Endothelial cell of umbilical vein (primary cell): ENCODE measurements around the gene LRRC10B. TPM values are rescaled to one million over a fixed set of nuclear protein-coding genes. Genes with fewer than 3 reads are reported as not detected.

Experiments used
- BruUV-seq: library from RNA; stranded (reverse); fragments of 400-500 nt; replicated peaks from 2 replicates; lab custom pipeline; 2021; lab: Mats Ljungman, UMichigan
- CTCF ChIA-PET: fragments of 300-600, 350-600 bp; sonication (Branson Sonifier 250); formaldehyde crosslinking; loops from one replicate; lab custom pipeline; 2021; ENCODE audit warnings: antibody characterized with exemption, inconsistent platforms; lab: Charles Lee
- POLR2A ChIA-PET: fragments of 300-600, 350-600 bp; sonication (Branson Sonifier 250); formaldehyde crosslinking; loops from one replicate; lab custom pipeline; 2021; ENCODE audit warnings: antibody characterized with exemption, inconsistent platforms; lab: Charles Lee
- DNase-seq: peaks from one replicate; pipeline ENCODE4 v3.0.0-alpha.2; 2011; ENCODE audit warnings: low read depth, low spot score
- FAIRE-seq: peaks from 2 replicates; lab custom pipeline; 2011; peaks lifted over from hg19 to GRCh38; lab: Jason Lieb, UNC
- H2AFZ ChIP-seq: 2 replicates; pipeline ENCODE4 v1.6.0; 2012; ENCODE audit warnings: low read depth, low read length, control low read depth, inconsistent platforms
- H3K27ac ChIP-seq: 2 replicates; pipeline ENCODE4 v1.5.1; 2011; ENCODE audit warnings: low read depth, mild to moderate bottlenecking, control low read depth, low read length, moderate library complexity; ENCODE audit not compliant: insufficient read depth
- H3K27me3 ChIP-seq, 2 experiments: 2 replicates each; pipeline versions ENCODE4 v1.6.0 to v1.6.1; 2011; ENCODE audit warnings: low read length in 2 of 2, mixed read lengths in 1 of 2; ENCODE audit not compliant: control insufficient read depth in 2 of 2, insufficient read depth in 2 of 2
- H3K36me3 ChIP-seq, 2 experiments: 2 replicates in 1 of 2; 3 replicates in 1 of 2; pipeline ENCODE4 v1.5.1; 2011; ENCODE audit warnings: low read length in 2 of 2, mild to moderate bottlenecking in 1 of 2, moderate library complexity in 1 of 2; ENCODE audit not compliant: control insufficient read depth in 2 of 2, insufficient read depth in 2 of 2; ENCODE audit errors: extremely low read depth in 1 of 2
- H3K4me1 ChIP-seq: 3 replicates; pipeline ENCODE4 v1.5.1; 2011; ENCODE audit warnings: mild to moderate bottlenecking, low read length; ENCODE audit not compliant: control insufficient read depth, insufficient read depth; ENCODE audit errors: extremely low read depth
- H3K4me2 ChIP-seq: 2 replicates; pipeline ENCODE4 v1.6.1; 2011; ENCODE audit warnings: low read length, control low read depth, mixed read lengths; ENCODE audit not compliant: insufficient read depth
- H3K4me3 ChIP-seq, 3 experiments: fragments of 200-600 bp in 1 of 3; sonication (generic), shearing (Covaris generic) in 1 of 3; replicated peaks in 1 of 3; 2 replicates each; pipeline ENCODE4 v1.5.1; 2011 to 2016; ENCODE audit warnings: control low read depth in 3 of 3, low read length in 3 of 3, mild to moderate bottlenecking in 2 of 3, inconsistent platforms in 1 of 3, low read depth in 1 of 3, moderate library complexity in 1 of 3; ENCODE audit not compliant: insufficient read depth in 1 of 3
- H3K79me2 ChIP-seq: 2 replicates; pipeline ENCODE4 v1.6.0; 2012; ENCODE audit warnings: low read length, inconsistent platforms; ENCODE audit not compliant: control insufficient read depth, insufficient read depth
- H3K9ac ChIP-seq: replicated peaks from 2 replicates; pipeline ENCODE3; 2011; ENCODE audit warnings: low read length, control low read depth; ENCODE audit not compliant: insufficient read depth; ENCODE audit errors: extremely low read depth
- H3K9me1 ChIP-seq: replicated peaks from 3 replicates; pipeline ENCODE4 v1.6.0; 2011; ENCODE audit warnings: mild to moderate bottlenecking, low read length; ENCODE audit not compliant: control insufficient read depth, insufficient read depth; ENCODE audit errors: extremely low read depth
- H3K9me3 ChIP-seq: replicated peaks from 2 replicates; pipeline ENCODE4 v1.5.1; 2012; ENCODE audit warnings: low read length, inconsistent platforms; ENCODE audit not compliant: control insufficient read depth, insufficient read depth
- H4K20me1 ChIP-seq: replicated peaks from 2 replicates; pipeline ENCODE3; 2011; ENCODE audit warnings: mild to moderate bottlenecking, low read length; ENCODE audit not compliant: control insufficient read depth, insufficient read depth; ENCODE audit errors: extremely low read depth
- EZH2 ChIP-seq: IDR thresholded peaks from 2 replicates; pipeline ENCODE4 v1.6.1; 2012; ENCODE audit warnings: borderline replicate concordance, low read depth, mild to moderate bottlenecking, moderate library complexity, low read length, inconsistent platforms; ENCODE audit not compliant: severe bottlenecking
- FOS ChIP-seq: IDR thresholded peaks from 2 replicates; pipeline ENCODE4 v1.6.1; 2011; ENCODE audit warnings: mild to moderate bottlenecking, low read length, moderate library complexity, borderline replicate concordance; ENCODE audit not compliant: insufficient read depth
- GATA2 ChIP-seq: IDR thresholded peaks from 2 replicates; pipeline ENCODE4 v1.7.0; 2011; ENCODE audit warnings: low read depth, mild to moderate bottlenecking, moderate library complexity, mixed read lengths, low read length; ENCODE audit not compliant: insufficient read length, insufficient read depth
- JUN ChIP-seq: IDR thresholded peaks from 2 replicates; pipeline ENCODE4 v1.6.1; 2011; ENCODE audit warnings: borderline replicate concordance, low read depth; ENCODE audit not compliant: insufficient read length, insufficient read depth
- MYC ChIP-seq: IDR thresholded peaks from one replicate; pipeline ENCODE4 v1.6.1; 2011; ENCODE audit warnings: mild to moderate bottlenecking, low read depth, low read length
- POLR2A ChIP-seq: IDR thresholded peaks from 2 replicates; pipeline ENCODE4 v1.6.1; 2012; ENCODE audit warnings: low read depth, mild to moderate bottlenecking, control low read depth, low read length
- POLR2AphosphoS5 ChIP-seq: IDR thresholded peaks from 2 replicates; pipeline ENCODE4 v1.6.1; 2012; ENCODE audit warnings: low read depth, mild to moderate bottlenecking, control low read depth, low read length, moderate library complexity; ENCODE audit not compliant: insufficient read depth
- dilution Hi-C: fragments of 300-500 bp; cut with MboI; formaldehyde crosslinking; loops from one replicate; pipeline ENCODE4 v1.15.0; 2019; ENCODE audit warnings: low sequenced_read_pairs; ENCODE audit not compliant: extremely low pct_ligation_motif_present
- intact Hi-C: fragments of 100-400 bp; cut with micrococcal nuclease; formaldehyde crosslinking; loops from one replicate; pipeline ENCODE4 v1.10.0; 2022
- polyA plus RNA-seq, 4 experiments: library from polyadenylated mRNA; depleted of rRNA in 3 of 4; stranded (reverse) in 3 of 4; unstranded in 1 of 4; fragments of >200 nt; gene quantifications; 2 replicates each; pipeline versions ENCODE4 v1.2.1 to v1.2.3, GENCODE V29; 2011 to 2012; ENCODE audit warnings: missing spikeins in 1 of 4
- total RNA-seq: library from RNA; stranded (reverse); gene quantifications from 2 replicates; pipeline ENCODE4 v1.2.3, GENCODE V29; 2021
- TF ChIP-seq, protein P1 (sequence below): IDR thresholded peaks from 2 replicates; pipeline ENCODE4 v1.6.1; 2011; ENCODE audit not compliant: insufficient read depth, insufficient read length
- TF ChIP-seq, protein P2 (sequence below), 2 donors: IDR thresholded peaks; 1 replicate in 1 of 2; 2 replicates in 1 of 2; pipeline ENCODE4 v1.5.1; 2011; ENCODE audit warnings: low read length in 2 of 2, mild to moderate bottlenecking in 2 of 2, moderate library complexity in 2 of 2, control low read depth in 1 of 2, inconsistent platforms in 1 of 2, low read depth in 1 of 2; ENCODE audit not compliant: insufficient read depth in 1 of 2; ENCODE audit errors: extremely low read depth in 1 of 2

The LRRC10B gene
- total and polyA plus RNA-seq, 2 donors (not counting 3 experiments of a cell fraction or from before 2014, with no cell fraction given): not detected

DNA sequence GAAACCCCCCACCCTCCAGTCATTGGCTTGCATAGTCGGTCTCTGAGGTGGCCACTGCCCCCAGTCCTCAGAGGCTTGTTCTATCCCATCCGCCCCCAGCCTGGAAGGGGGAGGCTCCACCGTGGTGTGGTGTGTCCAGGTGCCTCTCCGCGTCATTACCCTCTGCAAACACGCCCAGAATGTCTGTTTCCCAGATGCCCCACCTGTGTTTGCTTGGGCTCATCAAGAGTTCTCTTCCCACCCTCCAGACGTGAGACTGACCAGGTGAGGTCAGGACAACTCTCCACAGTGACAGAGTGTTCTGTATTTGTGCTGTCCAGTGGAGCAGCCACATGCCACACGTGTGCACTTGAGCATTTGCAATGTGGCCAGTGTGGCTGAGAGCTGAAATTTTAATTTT lies 24.9 kb downstream of the LRRC10B start:
- intact Hi-C loops: no loop called here
- FAIRE-seq (no peak), DNase-seq (no peak)
- TF ChIP-seq JUN: no peak
- TF ChIP-seq, protein P1, sequence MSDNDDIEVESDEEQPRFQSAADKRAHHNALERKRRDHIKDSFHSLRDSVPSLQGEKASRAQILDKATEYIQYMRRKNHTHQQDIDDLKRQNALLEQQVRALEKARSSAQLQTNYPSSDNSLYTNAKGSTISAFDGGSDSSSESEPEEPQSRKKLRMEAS: no peak
- no peak for TF ChIP-seq POLR2A
- TF ChIP-seq GATA2: no peak
- no peak for TF ChIP-seq POLR2AphosphoS5
- TF ChIP-seq MYC: no peak
- no peaks in the 10 kb centered on the region for H4K20me1 ChIP-seq
- ChIA-PET CTCF (interaction anchor here (1.2 to 4.0 kb wide), 5 partner anchors 12 to 105 kb away, joined by 3 to 19 read pairs (median 4); no protein-coding TSS in a partner anchor), POLR2A (no interaction called here)
- no peak overlapping the region for H2AFZ ChIP-seq
- no peaks in the 10 kb centered on the region for H3K79me2 ChIP-seq
- no peak overlapping the region for H3K27ac ChIP-seq
- H3K4me2 ChIP-seq: no peak overlapping the region
- BruUV-seq: no TSS peak
- no peaks in the 10 kb centered on the region for H3K4me1 ChIP-seq
- no peak overlapping the region for H3K4me3 ChIP-seq
- dilution Hi-C loops: no loop called here
- no peaks in the 10 kb centered on the region for H3K36me3 ChIP-seq
- H3K9me3 ChIP-seq: no peaks in the 10 kb centered on the region
- H3K9ac ChIP-seq: no peak overlapping the region
- no peaks in the 10 kb centered on the region for H3K9me1 ChIP-seq
- H3K27me3 ChIP-seq: no peaks in the 10 kb centered on the region

DNA sequence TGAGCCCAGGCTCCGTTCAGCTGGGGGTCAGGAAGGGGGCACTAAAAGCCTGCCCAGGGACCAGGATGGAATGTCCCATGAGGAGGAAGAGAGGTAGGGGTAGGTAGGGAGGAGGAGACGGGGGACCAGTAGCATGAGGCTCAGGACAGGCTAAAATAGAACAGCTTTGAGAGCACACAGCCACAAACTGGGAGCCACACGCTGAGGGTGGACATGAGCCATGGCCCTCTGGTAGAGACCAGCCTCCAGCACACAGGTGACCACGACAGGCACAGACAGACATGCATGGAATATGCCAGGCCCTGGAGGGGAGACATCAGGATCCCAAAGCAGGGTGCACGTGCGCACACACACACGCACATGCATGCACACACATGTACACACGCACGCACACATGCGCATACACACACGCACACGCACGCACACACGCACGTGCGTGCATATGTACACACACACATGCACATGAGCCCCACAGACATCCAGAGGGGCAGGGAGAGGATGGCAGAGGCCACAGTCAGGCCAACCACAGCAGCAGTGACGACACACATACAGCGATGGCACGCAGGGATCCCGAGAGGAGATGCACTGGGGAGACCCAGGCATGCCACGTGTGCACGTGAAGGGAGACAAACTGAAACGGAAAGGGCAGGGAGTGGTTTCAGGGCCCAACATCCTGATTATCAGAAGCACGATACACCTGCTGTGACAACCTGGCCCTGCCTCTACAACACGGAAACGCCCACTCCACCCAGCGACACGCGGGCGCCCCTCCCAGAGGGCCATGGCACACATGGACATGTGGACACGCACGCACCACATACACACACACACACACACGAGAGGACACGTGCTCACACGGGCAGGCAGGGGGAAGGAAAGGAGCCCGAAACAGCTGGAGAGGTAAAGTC lies 25.7 kb downstream of the LRRC10B start:
- Histone ChIP-seq H3K4me1 (no peaks in the 10 kb centered on the region), H3K9ac (no peak overlapping the region), H3K9me3 (no peaks in the 10 kb centered on the region), H3K4me2 (no peak overlapping the region), H2AFZ (no peak overlapping the region), H3K27me3 (no peaks in the 10 kb centered on the region), H3K36me3 (no peaks in the 10 kb centered on the region), H3K27ac (no peak overlapping the region), H3K79me2 (no peaks in the 10 kb centered on the region), H3K4me3 (no peak overlapping the region), H4K20me1 (no peaks in the 10 kb centered on the region), H3K9me1 (no peaks in the 10 kb centered on the region)
- DNase-seq (no peak), FAIRE-seq (no peak)
- ChIA-PET POLR2A (no interaction called here), CTCF (interaction anchor here (1.2 to 1.7 kb wide), 2 partner anchors 18 to 104 kb away, joined by 4 read pairs; no protein-coding TSS in a partner anchor)
- dilution Hi-C loops (no loop called here), intact Hi-C loops (no loop called here)
- BruUV-seq: no TSS peak
- TF ChIP-seq JUN: no peak
- TF ChIP-seq POLR2AphosphoS5: no peak
- TF ChIP-seq MYC: no peak
- TF ChIP-seq POLR2A: no peak
- no peak for TF ChIP-seq EZH2
- TF ChIP-seq, protein P2, sequence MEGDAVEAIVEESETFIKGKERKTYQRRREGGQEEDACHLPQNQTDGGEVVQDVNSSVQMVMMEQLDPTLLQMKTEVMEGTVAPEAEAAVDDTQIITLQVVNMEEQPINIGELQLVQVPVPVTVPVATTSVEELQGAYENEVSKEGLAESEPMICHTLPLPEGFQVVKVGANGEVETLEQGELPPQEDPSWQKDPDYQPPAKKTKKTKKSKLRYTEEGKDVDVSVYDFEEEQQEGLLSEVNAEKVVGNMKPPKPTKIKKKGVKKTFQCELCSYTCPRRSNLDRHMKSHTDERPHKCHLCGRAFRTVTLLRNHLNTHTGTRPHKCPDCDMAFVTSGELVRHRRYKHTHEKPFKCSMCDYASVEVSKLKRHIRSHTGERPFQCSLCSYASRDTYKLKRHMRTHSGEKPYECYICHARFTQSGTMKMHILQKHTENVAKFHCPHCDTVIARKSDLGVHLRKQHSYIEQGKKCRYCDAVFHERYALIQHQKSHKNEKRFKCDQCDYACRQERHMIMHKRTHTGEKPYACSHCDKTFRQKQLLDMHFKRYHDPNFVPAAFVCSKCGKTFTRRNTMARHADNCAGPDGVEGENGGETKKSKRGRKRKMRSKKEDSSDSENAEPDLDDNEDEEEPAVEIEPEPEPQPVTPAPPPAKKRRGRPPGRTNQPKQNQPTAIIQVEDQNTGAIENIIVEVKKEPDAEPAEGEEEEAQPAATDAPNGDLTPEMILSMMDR (IDR thresholded peaks at IDR 0.05; ENCODE audit: extremely low read depth in 1 of 2, insufficient read depth in 1 of 2, low read depth in 1 of 2, low read length in 2 of 2): no peak
- TF ChIP-seq, protein P1: no peak
- TF ChIP-seq GATA2: no peak
- no peak for TF ChIP-seq FOS
